HFFc6 (cell line): ENCODE measurements around the gene PRELID3B. TPM values are rescaled to one million over a fixed set of nuclear protein-coding genes. Genes with fewer than 3 reads are reported as not detected.

ENCODE experiments used
- DNase-seq: peaks from one replicate; pipeline ENCODE4 v3.0.0-alpha.2; 2018
- H3K27ac Mint-ChIP-seq: 2 replicates; pipeline ENCODE4 v1.8.0; 2020; ENCODE audit warnings: mild to moderate bottlenecking, mixed read lengths
- H3K27me3 Mint-ChIP-seq: 2 replicates; pipeline ENCODE4 v1.8.0; 2021; ENCODE audit warnings: mild to moderate bottlenecking, moderate library complexity, mixed read lengths; ENCODE audit not compliant: insufficient read depth
- H3K36me3 Mint-ChIP-seq: 2 replicates; pipeline ENCODE4 v1.8.0; 2021; ENCODE audit warnings: low read depth, mixed read lengths
- H3K4me1 Mint-ChIP-seq: 2 replicates; pipeline ENCODE4 v1.8.0; 2020; ENCODE audit warnings: low read depth, mixed read lengths
- H3K4me3 Mint-ChIP-seq: 2 replicates; pipeline ENCODE4 v1.8.0; 2020; ENCODE audit warnings: mild to moderate bottlenecking, moderate library complexity, mixed read lengths
- H3K9me3 Mint-ChIP-seq: 2 replicates; pipeline ENCODE4 v1.8.0; 2020; ENCODE audit warnings: mild to moderate bottlenecking, mixed read lengths
- total RNA-seq, 6 experiments: library from RNA; stranded (reverse); fragmentation: NEBNext Ultra II Directional; extraction: Animal tissue kit (Norgen Biotek cat#: 25700); gene quantifications; 2 replicates in 1 of 6; 3 replicates in 5 of 6; pipeline ENCODE4 v1.2.3, GENCODE V29; 2021
- TF ChIP-seq, protein P1 (sequence below): fragments of 200-600 bp; sonication (generic); IDR thresholded peaks from 2 replicates; pipeline ENCODE4 v1.5.0; 2021; ENCODE audit warnings: antibody characterized with exemption, mild to moderate bottlenecking

PRELID3B gene
- total RNA-seq, 6 experiments from 2014 or later: 55.2 to 64.1 (median 59.8) TPM

DNA sequence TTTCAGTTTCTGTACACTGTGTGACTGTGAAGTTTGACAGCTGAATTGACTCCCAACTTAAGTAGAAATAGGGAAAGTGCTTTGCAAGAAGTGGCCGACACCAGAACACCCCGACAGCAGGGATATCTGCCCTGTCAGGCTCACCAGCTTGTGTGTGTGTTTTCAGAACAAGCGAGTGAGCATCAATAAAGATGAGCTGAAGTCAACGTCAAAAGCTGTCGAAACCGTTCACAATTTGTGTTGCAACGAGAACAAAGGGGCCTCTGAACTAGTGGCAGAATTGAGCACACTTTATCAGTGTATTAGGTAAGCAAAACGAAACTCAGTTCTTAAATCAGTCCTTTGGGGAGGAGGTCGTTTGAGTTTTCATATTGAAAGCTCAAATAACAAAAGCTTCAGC lies 50.9 kb downstream of the PRELID3B start:
- TF ChIP-seq, protein P1, sequence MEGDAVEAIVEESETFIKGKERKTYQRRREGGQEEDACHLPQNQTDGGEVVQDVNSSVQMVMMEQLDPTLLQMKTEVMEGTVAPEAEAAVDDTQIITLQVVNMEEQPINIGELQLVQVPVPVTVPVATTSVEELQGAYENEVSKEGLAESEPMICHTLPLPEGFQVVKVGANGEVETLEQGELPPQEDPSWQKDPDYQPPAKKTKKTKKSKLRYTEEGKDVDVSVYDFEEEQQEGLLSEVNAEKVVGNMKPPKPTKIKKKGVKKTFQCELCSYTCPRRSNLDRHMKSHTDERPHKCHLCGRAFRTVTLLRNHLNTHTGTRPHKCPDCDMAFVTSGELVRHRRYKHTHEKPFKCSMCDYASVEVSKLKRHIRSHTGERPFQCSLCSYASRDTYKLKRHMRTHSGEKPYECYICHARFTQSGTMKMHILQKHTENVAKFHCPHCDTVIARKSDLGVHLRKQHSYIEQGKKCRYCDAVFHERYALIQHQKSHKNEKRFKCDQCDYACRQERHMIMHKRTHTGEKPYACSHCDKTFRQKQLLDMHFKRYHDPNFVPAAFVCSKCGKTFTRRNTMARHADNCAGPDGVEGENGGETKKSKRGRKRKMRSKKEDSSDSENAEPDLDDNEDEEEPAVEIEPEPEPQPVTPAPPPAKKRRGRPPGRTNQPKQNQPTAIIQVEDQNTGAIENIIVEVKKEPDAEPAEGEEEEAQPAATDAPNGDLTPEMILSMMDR: no peak
- no peaks in the 10 kb centered on the region for H3K9me3 Mint-ChIP-seq
- H3K27me3 Mint-ChIP-seq: peaks cover 5% of the 10 kb centered on the region
- H3K27ac Mint-ChIP-seq: peak overlapping the region; percentile 38; the same call in 1 of the 2 replicates
- H3K36me3 Mint-ChIP-seq: peaks cover 54% of the 10 kb centered on the region
- no peak overlapping the region for H3K4me3 Mint-ChIP-seq
- DNase-seq: no peak
- H3K4me1 Mint-ChIP-seq: no peaks in the 10 kb centered on the region

DNA sequence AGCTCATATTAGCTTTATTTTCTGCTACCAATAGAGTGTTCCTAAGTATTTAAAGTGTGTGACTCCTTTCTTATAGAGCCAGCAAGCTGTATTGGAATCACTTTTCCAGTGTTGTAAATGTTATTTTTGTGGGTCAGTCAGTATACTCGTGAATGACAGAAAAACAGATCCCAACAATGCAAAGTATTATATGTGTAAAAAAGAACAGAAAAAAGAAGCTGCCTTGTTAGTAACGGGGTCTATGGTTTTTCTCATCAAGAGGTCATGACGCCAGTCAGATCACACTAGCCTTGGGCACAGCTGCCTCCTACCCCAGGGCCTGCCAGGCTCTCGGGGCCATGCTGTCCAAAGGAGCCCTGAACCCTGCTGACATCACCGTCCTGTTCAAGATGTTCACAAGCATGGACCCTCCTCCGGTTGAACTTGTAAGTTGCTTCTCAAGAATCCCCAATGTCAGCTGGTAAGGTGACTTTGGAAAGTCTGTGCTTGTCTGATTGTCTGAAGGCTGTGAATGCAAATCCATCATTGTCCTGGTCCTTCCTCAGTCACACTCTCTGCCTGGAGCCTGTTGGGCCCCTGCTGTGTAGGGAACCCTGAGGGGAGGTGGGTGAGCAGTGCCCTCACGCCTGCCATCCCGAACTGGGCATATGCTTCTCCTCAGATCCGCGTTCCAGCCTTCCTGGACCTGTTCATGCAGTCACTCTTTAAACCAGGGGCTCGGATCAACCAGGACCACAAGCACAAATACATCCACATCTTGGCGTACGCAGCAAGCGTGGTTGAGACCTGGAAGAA lies 51.7 kb downstream of the PRELID3B start:
- Mint-ChIP-seq H3K4me3 (no peak overlapping the region), H3K27ac (no peak overlapping the region), H3K9me3 (no peaks in the 10 kb centered on the region), H3K27me3 (peaks cover 5% of the 10 kb centered on the region), H3K4me1 (no peaks in the 10 kb centered on the region), H3K36me3 (peaks cover 48% of the 10 kb centered on the region)
- TF ChIP-seq, protein P1: no peak
- no peak for DNase-seq

DNA sequence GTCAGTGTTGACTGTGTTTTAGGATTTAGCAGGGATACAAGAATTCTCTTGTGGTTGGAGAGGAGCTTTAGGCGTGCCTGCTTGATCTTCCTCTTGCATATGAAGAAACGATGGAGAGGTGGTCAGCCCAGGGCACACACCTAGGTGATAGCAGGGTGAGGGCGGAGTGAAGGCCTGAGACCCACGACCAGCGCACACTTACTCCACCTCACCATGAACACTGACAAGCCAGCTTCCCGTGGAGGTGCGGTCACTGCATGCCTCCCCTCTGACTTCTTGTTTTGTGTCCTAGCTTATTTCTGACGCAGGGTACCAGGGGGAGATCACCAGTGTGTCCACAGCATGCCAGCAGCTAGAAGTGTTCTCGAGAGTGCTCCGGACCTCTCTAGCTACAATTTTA lies 53.4 kb downstream of the PRELID3B start:
- no peaks in the 10 kb centered on the region for H3K9me3 Mint-ChIP-seq
- H3K4me1 Mint-ChIP-seq: peaks cover 6% of the 10 kb centered on the region
- H3K36me3 Mint-ChIP-seq: peaks cover 45% of the 10 kb centered on the region
- no peak overlapping the region for H3K4me3 Mint-ChIP-seq
- H3K27me3 Mint-ChIP-seq: no peaks in the 10 kb centered on the region; the same call in none of the 2 replicates
- no peak overlapping the region for H3K27ac Mint-ChIP-seq
- no peak for DNase-seq
- TF ChIP-seq, protein P1: no peak

DNA sequence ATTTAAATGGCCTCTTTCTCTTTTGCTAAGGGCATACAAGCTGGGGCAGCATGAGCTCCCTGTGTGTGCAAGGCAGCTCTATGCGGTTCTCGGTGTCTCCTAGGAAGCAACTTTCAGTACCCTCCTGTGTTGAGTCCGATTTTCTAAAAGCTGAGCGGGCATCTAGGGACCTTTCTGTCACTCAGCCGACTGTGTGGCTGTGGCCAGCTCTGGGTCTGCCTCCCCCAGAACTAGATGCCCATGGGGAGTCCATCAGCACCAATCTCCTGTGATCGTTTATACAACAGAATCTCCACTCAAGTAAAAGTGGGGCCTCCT lies 54.1 kb downstream of the PRELID3B start:
- no peak overlapping the region for H3K27ac Mint-ChIP-seq
- H3K4me1 Mint-ChIP-seq: peaks cover 13% of the 10 kb centered on the region
- H3K27me3 Mint-ChIP-seq: no peaks in the 10 kb centered on the region; the same call in none of the 2 replicates
- TF ChIP-seq, protein P1: no peak
- no peak overlapping the region for H3K4me3 Mint-ChIP-seq
- DNase-seq: no peak
- H3K36me3 Mint-ChIP-seq: peaks cover 39% of the 10 kb centered on the region
- no peaks in the 10 kb centered on the region for H3K9me3 Mint-ChIP-seq

DNA sequence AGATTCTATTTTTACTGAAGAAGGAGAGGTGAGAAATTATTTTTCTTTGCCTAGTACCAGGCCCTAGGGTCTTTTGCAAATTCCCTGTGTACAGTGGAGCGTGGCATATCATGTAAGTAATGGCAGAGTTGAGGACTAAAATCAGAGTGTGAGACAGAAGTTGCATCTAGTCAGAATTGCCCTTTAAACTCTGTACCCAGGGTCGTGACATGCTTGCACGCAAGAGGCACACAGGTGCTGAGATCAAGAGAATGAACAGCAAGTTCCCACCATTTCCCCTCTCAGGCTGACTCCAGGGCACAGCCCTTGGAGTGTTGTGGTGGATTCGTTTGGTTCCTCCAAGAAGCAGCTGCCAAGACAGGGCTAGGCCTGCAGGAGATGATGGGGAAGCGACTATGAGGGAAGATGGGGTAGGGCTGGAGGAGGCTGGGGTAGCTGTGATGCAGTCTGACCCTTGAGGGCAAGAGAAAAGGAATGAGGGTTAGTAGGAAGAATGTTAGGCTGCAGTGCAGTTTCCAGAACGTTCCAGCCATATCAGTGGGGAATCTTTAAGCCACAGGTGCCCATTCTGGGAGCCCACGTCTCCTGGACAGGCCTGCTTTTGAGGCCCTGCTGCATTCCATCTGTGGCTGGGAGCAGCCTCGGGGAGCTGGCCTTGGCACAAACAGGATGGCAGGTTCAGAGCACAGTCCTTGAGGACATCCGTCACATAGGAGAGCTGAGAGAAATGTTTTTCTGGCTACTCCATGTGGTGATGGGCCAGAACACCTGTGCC lies 54.6 kb downstream of the PRELID3B start:
- DNase-seq: no peak
- H3K36me3 Mint-ChIP-seq: peaks cover 39% of the 10 kb centered on the region
- H3K4me3 Mint-ChIP-seq: no peak overlapping the region
- TF ChIP-seq, protein P1: no peak
- peaks cover 14% of the 10 kb centered on the region for H3K4me1 Mint-ChIP-seq
- no peaks in the 10 kb centered on the region; the same call in none of the 2 replicates for H3K27me3 Mint-ChIP-seq
- no peak overlapping the region for H3K27ac Mint-ChIP-seq
- no peaks in the 10 kb centered on the region for H3K9me3 Mint-ChIP-seq
